Body of pancreas (tissue), 4 donors: ENCODE measurements around the gene C19orf12. TPM values are rescaled to one million over a fixed set of nuclear protein-coding genes. Genes with fewer than 3 reads are reported as not detected.

Experiments
- ATAC-seq: fragments of 150-250 bp; one replicate; pipeline ENCODE4 v1.9.1; 2016
- DNase-seq, 4 donors: peaks; one replicate each; pipeline ENCODE4 v3.0.0-alpha.2; 2019
- H3K27ac ChIP-seq, 4 donors: fragments of 200-600 bp; sonication (generic); 1 replicate in 3 of 4; 2 replicates in 1 of 4; pipeline versions ENCODE4 v1.5.1 to v1.6.1; 2016 to 2019; ENCODE audit warnings: mild to moderate bottlenecking in 1 of 4, mixed read lengths in 1 of 4, moderate library complexity in 1 of 4
- H3K27me3 ChIP-seq, 2 donors: fragments of 200-600 bp; sonication (generic); one replicate each; pipeline ENCODE4 v1.6.0; 2016; ENCODE audit warnings: mild to moderate bottlenecking in 1 of 2
- H3K36me3 ChIP-seq, 2 donors: fragments of 200-600 bp; sonication (generic); replicated peaks in 1 of 2; 2 replicates each; pipeline ENCODE4 v1.5.1; 2016; ENCODE audit warnings: low read depth in 2 of 2; ENCODE audit not compliant: insufficient read depth in 1 of 2
- H3K4me1 ChIP-seq: fragments of 200-600 bp; sonication (generic); one replicate; pipeline ENCODE4 v1.6.0; 2016
- H3K4me3 ChIP-seq, 2 donors: fragments of 200-600 bp; sonication (generic); 1 replicate in 1 of 2; 2 replicates in 1 of 2; pipeline ENCODE4 v1.5.1; 2016 to 2019
- H3K9me3 ChIP-seq, 3 donors: fragments of 200-600 bp; sonication (generic); 1 replicate in 2 of 3; 2 replicates in 1 of 3; pipeline ENCODE4 v1.5.1; 2016
- CTCF ChIP-seq, 7 experiments: fragments of 450-650 bp in 4 of 7; fragments of 200-600 bp in 3 of 7; sonication (generic) in 3 of 7; IDR thresholded peaks; one replicate each; pipeline ENCODE4 v1.5.1; 2016 to 2019; ENCODE audit warnings: antibody characterized with exemption in 7 of 7
- POLR2A ChIP-seq, 3 donors: fragments of 450-650 bp; IDR thresholded peaks; one replicate each; pipeline ENCODE4 v1.6.1; 2016; ENCODE audit warnings: antibody characterized with exemption in 3 of 3, mild to moderate bottlenecking in 2 of 3
- WGBS, 2 donors: methylation state at CpG; one replicate each; pipeline ENCODE4 v1.1.5; 2017; 5-methylcytosine and 5-hydroxymethylcytosine counted together
- intact Hi-C: fragments of 100-400 bp; cut with DNase I; formaldehyde crosslinking; loops from one replicate; pipeline ENCODE4 v1.15.1; 2023
- total RNA-seq, 2 donors: library from RNA; depleted of rRNA; stranded (reverse); fragments of >200 nt; gene quantifications; one replicate each; pipeline ENCODE4 v1.1.0, GENCODE V29; 2016

Gene C19orf12
- total RNA-seq, 2 donors from 2014 or later = 18.2 to 23.7 TPM

DNA sequence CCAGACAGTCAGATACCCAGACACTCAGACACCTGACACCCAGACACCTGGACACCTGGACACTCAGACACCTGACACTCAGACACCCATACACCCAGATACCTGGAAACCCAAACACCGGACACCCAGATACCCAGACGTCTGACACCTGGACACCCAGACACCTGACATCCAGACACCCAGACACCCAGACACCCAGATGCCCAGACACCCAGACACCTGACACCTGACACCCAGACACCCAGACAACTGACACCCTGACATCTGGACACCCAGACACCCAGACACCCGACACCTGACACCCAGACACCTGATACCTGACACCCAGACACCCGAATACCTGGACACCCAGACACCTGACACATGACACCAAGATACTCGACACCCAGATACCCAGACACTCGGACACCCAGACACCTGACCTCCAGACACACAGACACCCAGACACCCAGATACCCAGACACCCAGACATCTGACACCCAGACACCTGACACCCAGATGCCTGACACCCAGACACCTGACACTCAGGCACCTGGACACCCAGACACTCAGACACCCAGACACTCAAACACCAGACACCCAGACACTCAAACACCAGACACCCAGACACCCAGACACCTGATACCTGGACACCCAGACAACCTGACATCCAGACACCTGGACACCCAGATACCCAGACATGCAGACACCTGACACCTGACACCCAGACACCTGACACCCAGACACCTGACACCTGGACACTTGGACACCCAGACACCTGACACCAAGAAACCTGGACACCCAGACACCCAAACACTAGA, 19.1 kb downstream of the C19orf12 start:
- no peaks in the 10 kb centered on the region for H3K4me1 ChIP-seq
- H3K27me3 ChIP-seq = no peaks in the 10 kb centered on the region
- DNase-seq = no peak
- no peaks in the 10 kb centered on the region for H3K36me3 ChIP-seq
- 76% methylated on average over 6 of the region's 6 CpGs; no CpG with 5 or more reads in 1 of the 2 donors for WGBS, 2 donors
- intact Hi-C loops = no loop called here
- no peak overlapping the region for H3K4me3 ChIP-seq
- H3K27ac ChIP-seq = no peak overlapping the region
- no peak for ATAC-seq
- no peak for TF ChIP-seq POLR2A (IDR thresholded peaks at IDR 0.05)
- no peak for TF ChIP-seq CTCF (IDR thresholded peaks at IDR 0.05)
- H3K9me3 ChIP-seq = no peaks in the 10 kb centered on the region

GRCh38 chr19:29694669-29695627, 20.1 kb downstream of the C19orf12 start:
- Histone ChIP-seq H3K4me3 (no peak overlapping the region), H3K27me3 (no peaks in the 10 kb centered on the region), H3K27ac (no peak overlapping the region), H3K36me3 (no peaks in the 10 kb centered on the region), H3K4me1 (no peaks in the 10 kb centered on the region), H3K9me3 (no peaks in the 10 kb centered on the region)
- peak; percentile 75 to 89 (median 83) for TF ChIP-seq CTCF (IDR thresholded peaks at IDR 0.05)
- TF ChIP-seq POLR2A (IDR thresholded peaks at IDR 0.05) = no peak
- ATAC-seq (peak; percentile 97), DNase-seq (peak; percentile 78 to 88 (median 81))
- intact Hi-C loops = no loop called here
- WGBS, 2 donors = 58 to 78% methylated on average over 9 to 18 of the region's 19 CpGs

- intact Hi-C loops = no loop called here
- 78 to 80% methylated on average over 5 of the region's 5 CpGs for WGBS, 2 donors
- no peak overlapping the region for H3K27ac ChIP-seq
These were observed 20.9 kb downstream of the C19orf12 start for GRCh38 chr19:29694161-29694560.

GRCh38 chr19:29690842-29691241, 24.2 kb downstream of the C19orf12 start:
- H3K27me3 ChIP-seq = no peaks in the 10 kb centered on the region
- H3K4me3 ChIP-seq = no peak overlapping the region
- H3K27ac ChIP-seq = no peak overlapping the region
- no peaks in the 10 kb centered on the region for H3K4me1 ChIP-seq
- ATAC-seq (no peak), DNase-seq (no peak)
- WGBS, 2 donors = 69 to 73% methylated on average over 2 of the region's 2 CpGs
- peak in 3 of 7 experiments; percentile 14 to 33 (median 18) for TF ChIP-seq CTCF (IDR thresholded peaks at IDR 0.05)
- TF ChIP-seq POLR2A (IDR thresholded peaks at IDR 0.05) = no peak
- H3K9me3 ChIP-seq = no peaks in the 10 kb centered on the region
- no peaks in the 10 kb centered on the region for H3K36me3 ChIP-seq
- intact Hi-C loops = no loop called here

More at GRCh38 chr19:29694161-29694560, 20.9 kb downstream of the C19orf12 start:
- no peaks in the 10 kb centered on the region for H3K4me1 ChIP-seq
- no peaks in the 10 kb centered on the region for H3K27me3 ChIP-seq
- DNase-seq = no peak
- ATAC-seq = no peak
- H3K36me3 ChIP-seq = no peaks in the 10 kb centered on the region
- no peaks in the 10 kb centered on the region for H3K9me3 ChIP-seq
- TF ChIP-seq CTCF (IDR thresholded peaks at IDR 0.05) (no peak), POLR2A (IDR thresholded peaks at IDR 0.05) (no peak)
- no peak overlapping the region for H3K4me3 ChIP-seq
